Gastroesophageal sphincter (tissue), 4 donors: ENCODE measurements around the gene ARHGAP12. TPM values are rescaled to one million over a fixed set of nuclear protein-coding genes. Genes with fewer than 3 reads are reported as not detected.
A peak's percentile ranks its signal among the peaks of the same experiment; 100 is the strongest.

Experiments
- ATAC-seq: fragments of 150-250 bp; one replicate; pipeline ENCODE4 v1.9.1; 2016; ENCODE audit warnings: mild to moderate bottlenecking, moderate library complexity
- H3K27ac ChIP-seq, 4 donors: fragments of 200-600 bp; sonication (generic) in 3 of 4; 1 replicate in 3 of 4; 2 replicates in 1 of 4; pipeline ENCODE4 v1.5.1; 2016 to 2019
- H3K27me3 ChIP-seq: fragments of 200-600 bp; sonication (generic); one replicate; pipeline ENCODE4 v1.5.1; 2019
- H3K36me3 ChIP-seq, 2 donors: fragments of 200-600 bp; sonication (generic); one replicate each; pipeline ENCODE4 v1.5.1; 2019; ENCODE audit warnings: control low read depth in 1 of 2
- H3K4me1 ChIP-seq, 3 donors: fragments of 200-600 bp; sonication (generic); 1 replicate in 2 of 3; 2 replicates in 1 of 3; pipeline ENCODE4 v1.5.1; 2016 to 2019; ENCODE audit warnings: control low read depth in 2 of 3
- H3K4me3 ChIP-seq, 2 donors: fragments of 200-600 bp; sonication (generic); one replicate each; pipeline ENCODE4 v1.5.1; 2019; ENCODE audit warnings: mild to moderate bottlenecking in 1 of 2, moderate library complexity in 1 of 2
- H3K9me3 ChIP-seq, 3 donors: fragments of 200-600 bp; sonication (generic); one replicate each; pipeline ENCODE4 v1.5.1; 2017 to 2019; ENCODE audit warnings: control low read depth in 2 of 3
- EP300 ChIP-seq: sonication (generic); formaldehyde crosslinking; IDR thresholded peaks from one replicate; pipeline ENCODE4 v1.6.1; 2017; ENCODE audit warnings: antibody characterized with exemption, mild to moderate bottlenecking
- POLR2A ChIP-seq, 2 donors: fragments of 450-650 bp; IDR thresholded peaks; one replicate each; pipeline ENCODE4 v1.6.1; 2017; ENCODE audit warnings: antibody characterized with exemption in 2 of 2, mild to moderate bottlenecking in 2 of 2, moderate library complexity in 1 of 2
- POLR2AphosphoS5 ChIP-seq: sonication (generic); formaldehyde crosslinking; IDR thresholded peaks from one replicate; pipeline ENCODE4 v1.6.1; 2017; ENCODE audit warnings: antibody characterized with exemption
- WGBS, 2 donors: methylation state at CpG; one replicate each; pipeline ENCODE4 v1.1.5; 2018; ENCODE audit warnings: low coverage in 1 of 2; 5-methylcytosine and 5-hydroxymethylcytosine counted together
- total RNA-seq, 4 donors: library from RNA; depleted of rRNA; stranded (reverse); fragments of >200 nt; gene quantifications; one replicate each; pipeline ENCODE4 v1.1.0, GENCODE V29; 2016
- TF ChIP-seq, protein P1 (sequence below), 4 experiments: fragments of 200-600 bp in 2 of 4; fragments of 450-650 bp in 2 of 4; sonication (generic) in 1 of 4; IDR thresholded peaks; one replicate each; pipeline ENCODE4 v1.5.1; 2017 to 2019; ENCODE audit warnings: antibody characterized with exemption in 4 of 4, mild to moderate bottlenecking in 2 of 4, moderate library complexity in 2 of 4

ARHGAP12 gene
- total RNA-seq, 4 donors from 2014 or later: 28.0 to 43.1 (median 41.1) TPM

DNA sequence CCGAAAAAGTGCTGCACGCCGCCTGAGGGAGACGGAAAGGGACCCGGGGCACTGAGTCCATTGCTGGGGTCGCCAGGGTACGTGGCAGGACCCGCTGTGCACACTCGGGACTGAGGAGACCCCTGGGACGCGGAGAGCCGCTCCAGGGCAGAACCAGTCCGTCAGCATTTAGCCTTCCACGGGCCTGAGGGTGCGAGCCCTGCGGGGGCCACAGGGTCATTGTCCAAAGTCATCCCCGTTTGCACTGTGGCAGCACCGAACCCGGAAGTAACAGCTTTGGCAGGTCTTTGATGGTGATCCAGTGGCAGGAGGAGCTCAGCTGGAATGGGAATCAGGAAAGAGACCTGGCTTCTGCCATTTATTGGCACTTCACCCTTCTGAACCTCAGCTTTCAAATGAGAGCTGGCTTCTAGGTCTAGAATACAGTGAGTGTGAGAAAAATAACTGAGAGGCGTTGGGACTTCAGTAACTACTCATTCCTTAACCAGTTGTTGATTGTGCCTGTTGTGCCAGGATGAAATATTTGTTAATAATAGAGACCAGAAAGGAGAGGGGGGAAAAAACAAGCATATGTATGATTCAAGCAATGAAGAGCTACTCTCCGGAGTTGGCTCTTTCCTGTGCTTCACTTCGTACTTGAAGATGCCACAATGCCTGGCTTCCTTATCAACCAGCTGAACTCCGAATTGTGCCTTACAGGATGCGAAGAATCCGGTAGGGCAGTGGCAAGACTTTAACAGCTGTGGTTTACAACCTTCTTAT is 811 bp upstream of the ARHGAP12 start:
- no peak for TF ChIP-seq POLR2AphosphoS5
- TF ChIP-seq, protein P1, sequence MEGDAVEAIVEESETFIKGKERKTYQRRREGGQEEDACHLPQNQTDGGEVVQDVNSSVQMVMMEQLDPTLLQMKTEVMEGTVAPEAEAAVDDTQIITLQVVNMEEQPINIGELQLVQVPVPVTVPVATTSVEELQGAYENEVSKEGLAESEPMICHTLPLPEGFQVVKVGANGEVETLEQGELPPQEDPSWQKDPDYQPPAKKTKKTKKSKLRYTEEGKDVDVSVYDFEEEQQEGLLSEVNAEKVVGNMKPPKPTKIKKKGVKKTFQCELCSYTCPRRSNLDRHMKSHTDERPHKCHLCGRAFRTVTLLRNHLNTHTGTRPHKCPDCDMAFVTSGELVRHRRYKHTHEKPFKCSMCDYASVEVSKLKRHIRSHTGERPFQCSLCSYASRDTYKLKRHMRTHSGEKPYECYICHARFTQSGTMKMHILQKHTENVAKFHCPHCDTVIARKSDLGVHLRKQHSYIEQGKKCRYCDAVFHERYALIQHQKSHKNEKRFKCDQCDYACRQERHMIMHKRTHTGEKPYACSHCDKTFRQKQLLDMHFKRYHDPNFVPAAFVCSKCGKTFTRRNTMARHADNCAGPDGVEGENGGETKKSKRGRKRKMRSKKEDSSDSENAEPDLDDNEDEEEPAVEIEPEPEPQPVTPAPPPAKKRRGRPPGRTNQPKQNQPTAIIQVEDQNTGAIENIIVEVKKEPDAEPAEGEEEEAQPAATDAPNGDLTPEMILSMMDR (IDR thresholded peaks at IDR 0.05): no peak
- Histone ChIP-seq H3K36me3 (no peaks in the 10 kb centered on the region), H3K27ac (peak overlapping the region; percentile 92 to 96 (median 96)), H3K4me3 (peak overlapping the region; percentile 69 to 70), H3K4me1 (peaks cover 0 to 48% (median 4%) of the 10 kb centered on the region in 3 donors), H3K27me3 (no peaks in the 10 kb centered on the region), H3K9me3 (no peaks in the 10 kb centered on the region)
- peak; percentile 43 for ATAC-seq
- 0 to 12% methylated on average over 7 to 8 of the region's 25 CpGs for WGBS, 2 donors

DNA sequence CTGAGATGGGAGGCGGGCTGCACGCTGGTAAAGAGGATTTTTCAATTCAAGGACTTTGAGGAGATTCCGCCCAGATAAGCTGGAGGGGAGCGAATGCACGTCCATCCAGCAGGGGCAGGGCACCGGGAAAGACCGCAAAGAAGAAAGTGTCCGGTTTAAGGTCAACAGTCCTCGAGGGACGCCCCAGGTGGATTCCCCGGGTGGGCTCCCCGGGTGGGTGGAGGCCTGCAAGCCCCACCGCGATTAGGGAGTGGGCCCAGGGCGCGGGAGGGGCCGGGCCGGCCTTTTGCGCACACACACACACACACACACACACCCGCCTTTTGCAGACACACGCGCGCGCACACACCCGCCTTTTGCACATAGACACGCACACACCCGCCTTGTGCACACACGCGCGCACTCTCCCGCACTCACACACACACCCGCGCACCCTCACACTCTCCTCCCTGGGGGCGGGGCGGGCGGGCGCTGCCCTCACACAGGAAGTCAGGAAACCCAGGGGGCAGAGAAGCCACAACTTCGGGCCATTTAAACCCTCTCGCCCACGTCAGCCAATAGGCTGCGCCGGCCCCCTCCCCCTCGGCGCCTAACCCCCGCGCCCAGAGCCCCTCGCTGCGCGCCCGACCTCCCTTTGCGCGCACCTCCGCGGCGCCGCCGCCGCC is 615 bp downstream of the ARHGAP12 start:
- no peak for ATAC-seq
- TF ChIP-seq, protein P1 (IDR thresholded peaks at IDR 0.05): peak in 3 of 4 experiments; percentile 44 to 47 (median 46)
- TF ChIP-seq POLR2AphosphoS5: no peak
- H3K4me3 ChIP-seq: peak overlapping the region; percentile 69 to 70
- no peaks in the 10 kb centered on the region for H3K27me3 ChIP-seq
- H3K9me3 ChIP-seq: no peaks in the 10 kb centered on the region
- H3K27ac ChIP-seq: peak overlapping the region; percentile 92 to 96 (median 96)
- no peaks in the 10 kb centered on the region for H3K36me3 ChIP-seq
- peaks cover 0 to 48% (median 4%) of the 10 kb centered on the region in 3 donors for H3K4me1 ChIP-seq
- 0% methylated on average over 1 to 10 of the region's 58 CpGs for WGBS, 2 donors

DNA sequence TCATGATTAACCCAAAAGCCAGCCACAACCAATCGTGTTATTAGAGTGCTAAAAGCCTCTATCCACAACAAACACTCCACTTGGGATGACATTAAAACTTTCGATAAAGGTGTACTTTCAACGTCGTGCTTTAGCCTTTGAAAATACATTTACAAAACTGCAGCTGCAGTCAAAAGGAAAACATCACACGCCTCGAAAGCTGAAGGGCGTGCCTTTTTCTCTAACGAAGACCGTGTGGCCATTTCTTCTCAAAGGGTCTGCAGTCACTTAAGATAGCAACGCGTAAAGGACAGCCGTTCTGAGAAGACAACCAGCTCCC is 1.1 kb downstream of the ARHGAP12 start:
- Histone ChIP-seq H3K4me3 (peak overlapping the region; percentile 69 to 70), H3K9me3 (no peaks in the 10 kb centered on the region), H3K27ac (peak overlapping the region; percentile 92 to 96 (median 96)), H3K4me1 (peaks cover 0 to 48% (median 4%) of the 10 kb centered on the region in 3 donors), H3K27me3 (no peaks in the 10 kb centered on the region), H3K36me3 (no peaks in the 10 kb centered on the region)
- WGBS, 2 donors: 0 to 1% methylated on average over 10 to 12 of the region's 12 CpGs
- ATAC-seq: no peak
- TF ChIP-seq POLR2A (IDR thresholded peaks at IDR 0.05) (no peak), POLR2AphosphoS5 (no peak), EP300 (no peak)
- TF ChIP-seq, protein P1 (IDR thresholded peaks at IDR 0.05): no peak

DNA sequence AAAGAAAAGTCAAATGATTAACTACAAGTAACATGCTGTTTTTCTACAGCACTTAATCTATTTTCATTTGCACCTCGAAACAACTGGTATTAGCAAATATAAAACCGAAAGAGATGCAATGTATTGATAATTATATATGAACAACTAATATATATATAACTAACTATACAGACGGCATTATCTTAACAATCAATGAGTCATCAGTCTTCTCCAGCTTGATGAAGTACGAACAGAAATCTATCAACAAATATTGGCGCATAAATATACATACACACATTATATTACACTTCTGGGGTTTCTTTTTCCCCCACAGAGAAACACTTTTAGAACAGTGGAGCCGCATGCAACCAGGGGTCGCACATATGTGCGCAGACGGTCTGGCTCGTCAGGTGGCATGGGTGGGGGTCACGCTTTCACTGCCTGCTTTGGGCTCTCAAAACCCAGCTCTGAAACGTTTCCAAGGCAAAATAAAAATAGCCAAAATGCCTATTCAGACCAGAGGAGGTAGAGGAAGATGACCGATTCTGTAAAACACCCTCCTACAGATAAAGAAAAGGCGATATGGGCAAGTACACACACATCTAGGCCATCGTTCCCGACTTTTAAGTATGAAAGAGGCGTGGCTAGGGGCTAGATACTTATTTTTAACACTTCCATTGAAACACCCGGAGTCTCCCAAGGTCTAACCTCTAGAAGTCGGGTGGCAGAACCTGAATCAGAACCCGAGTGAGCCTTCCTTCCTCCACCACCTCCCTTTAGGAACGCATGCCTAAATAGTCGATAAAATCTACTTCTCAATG is 1.7 kb downstream of the ARHGAP12 start:
- H3K27me3 ChIP-seq: no peaks in the 10 kb centered on the region
- H3K4me1 ChIP-seq: peaks cover 0 to 48% (median 4%) of the 10 kb centered on the region in 3 donors
- H3K27ac ChIP-seq: peak overlapping the region; percentile 92 to 96 (median 96)
- no peak for TF ChIP-seq EP300
- no peak for TF ChIP-seq POLR2AphosphoS5
- TF ChIP-seq, protein P1 (IDR thresholded peaks at IDR 0.05): no peak
- no peak for TF ChIP-seq POLR2A (IDR thresholded peaks at IDR 0.05)
- peak overlapping the region; percentile 69 to 70 for H3K4me3 ChIP-seq
- H3K9me3 ChIP-seq: no peaks in the 10 kb centered on the region
- H3K36me3 ChIP-seq: no peaks in the 10 kb centered on the region
- no peak for ATAC-seq
- WGBS, 2 donors: 27 to 33% methylated on average over 17 to 19 of the region's 22 CpGs
